ENCODE results near the gene POLN. TPM values are rescaled to one million over a fixed set of nuclear protein-coding genes. Genes with fewer than 3 reads are reported as not detected.
A peak's percentile ranks its signal among the peaks of the same experiment; 100 is the strongest.

Gene POLN
- total and polyA plus RNA-seq, 2 of the 4 experiments (the other 2 are of a cell fraction) = 0.63 to 0.72 TPM

DNA sequence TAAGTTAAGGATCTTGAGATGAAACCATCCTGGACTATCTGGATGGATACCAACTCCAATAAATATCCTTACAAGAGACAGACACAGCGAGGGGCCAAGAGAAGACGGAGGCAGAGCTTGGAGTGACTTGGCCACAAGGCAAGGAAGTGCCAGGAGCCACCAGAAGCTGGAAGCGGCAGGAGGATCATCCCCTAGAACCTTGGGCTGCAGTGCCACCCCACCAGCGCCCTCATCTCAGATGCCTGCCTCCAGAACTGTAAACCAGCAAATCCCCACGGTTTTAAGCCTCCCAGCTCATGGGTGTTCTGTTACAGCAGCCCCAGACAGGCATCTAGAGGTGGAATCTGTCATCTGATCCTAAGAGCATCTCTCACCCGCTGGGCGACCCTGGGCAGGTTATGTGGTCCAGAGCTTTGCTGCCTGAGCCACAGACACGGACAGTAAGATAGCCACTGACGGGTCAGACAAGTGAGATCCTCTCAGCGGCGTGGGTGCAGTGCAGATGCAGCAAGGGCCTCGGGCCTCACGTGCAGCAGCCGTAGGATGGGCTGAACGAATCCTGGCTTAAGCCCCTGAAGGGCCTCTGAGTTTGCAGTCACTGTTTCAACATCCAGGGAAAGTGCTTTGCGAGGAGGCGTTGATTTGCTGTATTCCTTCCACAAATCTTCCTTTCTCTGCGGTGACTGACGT, 45.1 kb upstream of the POLN start:
- no TSS peak for BruUV-seq (replicated peaks)
- Histone ChIP-seq H3K9me1 (ENCODE audit: insufficient read depth, low read length) (peaks cover 6% of the 10 kb centered on the region; the same call in 1 of the 2 replicates), H3K18ac (ENCODE audit: low read depth, low read length) (no peak overlapping the region), H3K27me3 (ENCODE audit: control insufficient read depth, insufficient read depth, low read length) (0 out of 2 replicates have a peak, but pooled peaks cover 2% of the 10 kb centered on the region), H3K4me1 (ENCODE audit: control insufficient read depth, insufficient read depth, low read length) (peaks cover 7% of the 10 kb centered on the region), H3K23ac (ENCODE audit: low read depth, low read length) (no peak overlapping the region), H2BK120ac (ENCODE audit: low read depth, low read length) (no peak overlapping the region), H2BK20ac (ENCODE audit: low read depth, low read length) (no peak overlapping the region), H2BK15ac (ENCODE audit: low read depth, low read length) (no peak overlapping the region), H3K4me3 (ENCODE audit: insufficient read depth, low read depth, low read length) (no peak overlapping the region), H3K9ac (ENCODE audit: low read depth, low read length) (no peak overlapping the region), H2AK5ac (ENCODE audit: low read depth, low read length) (no peak overlapping the region), H3K27ac (ENCODE audit: insufficient read depth, low read length) (no peak overlapping the region), H3K14ac (replicated peaks; ENCODE audit: low read depth, low read length) (no peak overlapping the region; the same call in 1 of the 2 replicates), H4K5ac (ENCODE audit: low read depth, low read length) (no peak overlapping the region), H4K20me1 (ENCODE audit: insufficient read depth, low read length) (peaks cover 5% of the 10 kb centered on the region; the same call in 1 of the 2 replicates), H3K56ac (ENCODE audit: extremely low read depth, insufficient read depth, low read length) (no peak overlapping the region), H3K4ac (ENCODE audit: low read depth, low read length) (peak overlapping the region; percentile 5; the same call in 1 of the 2 replicates), H4K91ac (ENCODE audit: insufficient read depth, low read depth, low read length) (no peak overlapping the region), H2AFZ (replicated peaks; ENCODE audit: low read length, poor library complexity) (peak overlapping the region; percentile 75), H3K4me2 (ENCODE audit: low read depth, low read length) (no peak overlapping the region), H3K79me1 (ENCODE audit: low read depth in 1 of 2, low read length in 2 of 2) (no peaks in the 10 kb centered on the region), H4K8ac (ENCODE audit: low read depth in 2 of 2, low read length in 2 of 2) (no peak overlapping the region), H2AK9ac (replicated peaks; ENCODE audit: low read depth, low read length, poor library complexity) (peak overlapping the region; percentile 24), H3K36me3 (ENCODE audit: control insufficient read depth, insufficient read depth, low read length) (no peaks in the 10 kb centered on the region), H3K9me3 (ENCODE audit: control insufficient read depth, insufficient read depth, low read length) (no peaks in the 10 kb centered on the region), H2BK5ac (ENCODE audit: low read depth, low read length, poor library complexity, severe bottlenecking) (no peak overlapping the region)
- POLR2A ChIA-PET (ENCODE audit: unreplicated experiment) = no interaction called here
- DNase-seq (peak; percentile 4), ATAC-seq (ENCODE audit: low read depth) (peak; percentile 15; the same call in 1 of the 2 replicates)
- TF ChIP-seq CEBPB (IDR thresholded peaks at IDR 0.05; ENCODE audit: low read depth, low read length) (no peak), RFX5 (IDR thresholded peaks at IDR 0.05; ENCODE audit: low read depth, low read length) (no peak), RAD21 (IDR thresholded peaks at IDR 0.05; ENCODE audit: low read length) (no peak), CTCF (conservative IDR thresholded peaks at IDR 0.05; ENCODE audit: low read depth, low read length) (no peak), BHLHE40 (IDR thresholded peaks at IDR 0.05; ENCODE audit: low read depth, low read length) (no peak), RCOR1 (IDR thresholded peaks at IDR 0.05; ENCODE audit: insufficient replicate concordance, low read length) (no peak), SMC3 (IDR thresholded peaks at IDR 0.05; ENCODE audit: low read depth, low read length) (no peak), USF2 (IDR thresholded peaks at IDR 0.05; ENCODE audit: low read depth, low read length) (no peak), MAZ (IDR thresholded peaks at IDR 0.05; ENCODE audit: borderline replicate concordance, low read depth, low read length) (no peak), CHD1 (IDR thresholded peaks at IDR 0.05; ENCODE audit: low read depth, low read length) (no peak), NFE2L2 (IDR thresholded peaks at IDR 0.05; ENCODE audit: low read depth, low read length) (no peak), ELK1 (IDR thresholded peaks at IDR 0.05; ENCODE audit: borderline replicate concordance, low read depth, low read length) (no peak), MXI1 (IDR thresholded peaks at IDR 0.05; ENCODE audit: borderline replicate concordance, low read depth, low read length) (no peak), MAFK (IDR thresholded peaks at IDR 0.05; ENCODE audit: low read depth, low read length) (no peak), POLR2A (IDR thresholded peaks at IDR 0.05; ENCODE audit: low read depth, low read length) (no peak)
- WGBS, 2 experiments (ENCODE audit: extremely low coverage in 2 of 2, insufficient read length in 1 of 2) = 65% methylated on average over 11 of the region's 19 CpGs; no CpG with 5 or more reads in 1 of the 2 experiments
- intact Hi-C loops (cut with micrococcal nuclease) (no loop called here), in situ Hi-C loops (cut with MboI; ENCODE audit: low sequenced_read_pairs) (no loop called here), dilution Hi-C loops (cut with HindIII; ENCODE audit: low sequenced_read_pairs, unreplicated experiment) (no loop called here)
- CTCF ChIA-PET = no interaction called here

Measured in IMR-90 (cell line).